Measurements from ENCODE around the gene KCNJ4.

Gene KCNJ4

GRCh38 chr22:38465673-38466490 lies 10.9 kb upstream of the KCNJ4 start:
- Histone ChIP-seq H3K9ac (ENCODE audit: low read depth, low read length) (no peak overlapping the region), H3K4me1 (ENCODE audit: insufficient read depth, low read length) (peaks cover 14% of the 10 kb centered on the region), H3K36me3 (ENCODE audit: insufficient read depth, low read length) (no peaks in the 10 kb centered on the region), H3K9me3 (ENCODE audit: control insufficient read depth, insufficient read depth, low read length) (no peaks in the 10 kb centered on the region)

DNA sequence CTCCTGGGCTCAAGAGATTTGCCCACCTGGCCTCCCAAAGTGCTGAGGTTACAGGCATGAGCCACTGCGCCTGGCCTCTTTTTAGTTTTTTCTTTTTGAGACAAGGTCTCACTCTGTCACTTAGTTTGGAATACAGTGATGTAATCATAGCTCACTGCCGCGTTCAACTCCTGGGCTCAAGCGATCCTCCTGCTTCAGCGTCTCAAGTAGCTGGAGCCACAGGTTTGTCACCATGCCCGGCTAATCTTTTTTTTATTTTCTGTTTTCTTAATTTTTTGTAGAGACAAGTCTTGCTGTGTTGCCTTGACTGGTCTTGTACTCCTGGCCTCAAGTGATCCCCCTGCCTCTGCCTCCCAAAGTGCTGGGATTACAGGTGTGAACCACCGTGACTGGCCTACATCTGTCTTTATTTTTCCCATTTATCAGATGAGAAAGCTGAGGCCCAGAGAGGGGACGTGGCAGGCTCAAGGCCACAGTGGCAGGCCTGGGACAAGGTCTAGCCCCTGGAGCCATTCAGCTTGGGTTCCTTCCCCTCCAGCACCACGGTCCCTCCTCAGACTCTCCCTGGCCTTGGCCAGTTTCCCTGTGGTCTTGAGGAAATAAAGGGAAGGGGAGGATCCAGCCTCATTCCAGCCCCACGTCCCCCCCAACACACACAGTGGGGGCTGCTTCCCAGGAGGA lies 10.1 kb upstream of the KCNJ4 start:
- Histone ChIP-seq H3K9me3 (ENCODE audit: control insufficient read depth, insufficient read depth, low read length) (no peaks in the 10 kb centered on the region), H3K9ac (ENCODE audit: low read depth, low read length) (no peak overlapping the region), H3K36me3 (ENCODE audit: insufficient read depth, low read length) (no peaks in the 10 kb centered on the region), H3K4me1 (ENCODE audit: insufficient read depth, low read length) (peaks cover 14% of the 10 kb centered on the region)

DNA sequence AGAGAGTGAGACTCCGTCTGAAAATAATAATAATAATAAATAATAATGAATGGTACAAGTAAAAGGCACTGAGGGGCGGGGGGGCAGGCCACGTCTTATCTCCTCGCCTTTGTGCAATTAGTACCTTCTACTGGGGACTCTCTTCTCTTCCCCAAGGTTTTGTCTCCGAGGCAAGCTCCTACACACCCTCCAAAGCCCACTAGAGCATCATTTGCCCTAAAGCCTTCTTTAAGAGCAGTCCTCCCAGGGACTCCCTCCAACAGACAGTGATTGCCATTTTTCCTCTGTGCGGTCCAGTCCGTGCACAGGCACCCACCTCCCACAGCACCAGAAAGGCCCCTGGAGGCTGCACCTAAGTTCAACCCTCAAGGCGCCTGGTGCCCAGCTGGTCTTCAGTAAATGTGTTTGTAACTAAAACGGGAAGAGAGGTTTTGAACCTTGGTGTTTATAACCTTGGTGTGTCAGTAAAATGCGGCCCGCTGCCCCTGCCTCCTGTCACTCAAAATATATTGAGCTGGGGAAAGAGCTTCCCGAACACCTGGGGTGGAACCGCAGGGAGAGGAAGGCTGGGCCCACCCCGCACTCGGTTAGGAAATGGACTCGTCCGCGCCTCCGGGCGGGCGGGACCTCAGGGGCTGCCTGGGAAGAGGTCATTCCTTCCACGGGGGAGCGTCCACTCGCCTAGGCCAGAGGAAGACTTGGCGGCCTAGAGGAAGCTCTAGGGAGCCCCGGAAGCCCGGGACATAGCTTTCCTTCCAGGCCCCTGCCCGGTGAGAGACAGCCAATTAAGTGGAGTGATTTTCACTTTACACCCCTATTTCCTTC lies 8.2 kb upstream of the KCNJ4 start:
- Histone ChIP-seq H3K4me1 (ENCODE audit: insufficient read depth, low read length) (peaks cover 12% of the 10 kb centered on the region), H3K9ac (ENCODE audit: low read depth, low read length) (peak overlapping the region; percentile 45; the same call in 1 of the 2 replicates), H3K36me3 (ENCODE audit: insufficient read depth, low read length) (no peaks in the 10 kb centered on the region), H3K9me3 (ENCODE audit: control insufficient read depth, insufficient read depth, low read length) (no peaks in the 10 kb centered on the region)

GRCh38 chr22:38461414-38462081 lies 6.5 kb upstream of the KCNJ4 start:
- Histone ChIP-seq H3K9me3 (ENCODE audit: control insufficient read depth, insufficient read depth, low read length) (no peaks in the 10 kb centered on the region), H3K4me1 (ENCODE audit: insufficient read depth, low read length) (peaks cover 12% of the 10 kb centered on the region), H3K9ac (ENCODE audit: low read depth, low read length) (peak overlapping the region; percentile 11; the same call in 1 of the 2 replicates), H3K36me3 (ENCODE audit: insufficient read depth, low read length) (no peaks in the 10 kb centered on the region)

- Histone ChIP-seq H3K9ac (ENCODE audit: low read depth, low read length) (peak overlapping the region; percentile 11; the same call in 1 of the 2 replicates), H3K4me1 (ENCODE audit: insufficient read depth, low read length) (peaks cover 12% of the 10 kb centered on the region), H3K9me3 (ENCODE audit: control insufficient read depth, insufficient read depth, low read length) (no peaks in the 10 kb centered on the region), H3K36me3 (ENCODE audit: insufficient read depth, low read length) (no peaks in the 10 kb centered on the region)
Observed at GRCh38 chr22:38461057-38461413, 6.0 kb upstream of the KCNJ4 start.

DNA sequence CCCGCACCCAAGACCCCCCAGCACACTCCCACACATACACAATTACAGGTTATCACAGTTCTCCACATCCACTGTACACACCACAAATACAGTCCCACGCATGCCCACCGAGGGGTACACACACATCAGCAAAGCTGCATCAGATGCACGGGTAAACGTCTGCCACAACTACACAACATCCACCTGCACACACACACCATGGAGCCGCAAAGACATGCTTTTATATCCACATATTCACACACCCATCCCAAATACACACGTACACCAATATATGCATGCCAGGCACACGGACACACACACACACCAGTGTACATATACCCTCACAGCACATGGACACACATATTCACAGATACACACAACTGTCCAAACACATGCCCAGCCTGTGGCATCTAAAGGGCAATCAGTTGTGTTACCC lies 5.4 kb upstream of the KCNJ4 start:
- Histone ChIP-seq H3K4me1 (ENCODE audit: insufficient read depth, low read length) (peaks cover 12% of the 10 kb centered on the region), H3K36me3 (ENCODE audit: insufficient read depth, low read length) (no peaks in the 10 kb centered on the region), H3K9ac (ENCODE audit: low read depth, low read length) (no peak overlapping the region), H3K9me3 (ENCODE audit: control insufficient read depth, insufficient read depth, low read length) (no peaks in the 10 kb centered on the region)

- Histone ChIP-seq H3K9ac (ENCODE audit: low read depth, low read length) (no peak overlapping the region), H3K4me1 (ENCODE audit: insufficient read depth, low read length) (peaks cover 4% of the 10 kb centered on the region; the same call in 1 of the 2 replicates), H3K36me3 (ENCODE audit: insufficient read depth, low read length) (no peaks in the 10 kb centered on the region), H3K9me3 (ENCODE audit: control insufficient read depth, insufficient read depth, low read length) (no peaks in the 10 kb centered on the region)
Observed at GRCh38 chr22:38456841-38457699, 2.1 kb upstream of the KCNJ4 start.

DNA sequence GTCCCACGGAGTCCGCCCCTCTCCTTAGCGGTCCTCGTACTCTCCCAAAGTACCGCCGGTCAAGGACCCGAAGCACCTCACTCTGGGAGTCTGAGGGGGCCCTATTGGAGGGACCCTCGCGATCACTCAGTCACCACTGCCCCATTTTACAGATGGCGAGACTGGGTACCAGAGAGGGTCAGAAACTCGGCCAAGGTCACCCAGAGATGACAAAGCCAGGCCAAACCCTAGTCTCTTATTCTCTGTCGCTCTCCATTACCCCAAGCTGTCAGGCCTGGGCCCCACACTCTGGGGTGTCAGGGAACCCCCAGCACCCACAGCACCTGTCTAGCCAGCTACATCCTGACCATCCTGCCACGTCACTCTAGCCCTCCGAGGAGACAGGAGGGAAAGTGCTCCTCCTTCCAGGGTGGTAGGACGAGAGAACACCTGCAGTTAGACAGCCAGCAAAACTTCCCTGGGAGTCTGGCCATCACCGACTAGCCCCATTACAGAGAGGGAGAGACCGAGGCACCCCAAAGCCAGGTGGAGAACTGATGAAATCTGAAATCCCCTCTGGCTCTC lies 1.4 kb upstream of the KCNJ4 start:
- Histone ChIP-seq H3K4me1 (ENCODE audit: insufficient read depth, low read length) (peaks cover 9% of the 10 kb centered on the region; the same call in 1 of the 2 replicates), H3K36me3 (ENCODE audit: insufficient read depth, low read length) (no peaks in the 10 kb centered on the region), H3K9me3 (ENCODE audit: control insufficient read depth, insufficient read depth, low read length) (no peaks in the 10 kb centered on the region), H3K9ac (ENCODE audit: low read depth, low read length) (peak overlapping the region; percentile 62; the same call in 1 of the 2 replicates)

- H3K9me3 ChIP-seq (ENCODE audit: control insufficient read depth, insufficient read depth, low read length): no peaks in the 10 kb centered on the region
- no peaks in the 10 kb centered on the region for H3K36me3 ChIP-seq (ENCODE audit: insufficient read depth, low read length)
- peak overlapping the region; percentile 62; the same call in 1 of the 2 replicates for H3K9ac ChIP-seq (ENCODE audit: low read depth, low read length)
- H3K4me1 ChIP-seq (ENCODE audit: insufficient read depth, low read length): peaks cover 15% of the 10 kb centered on the region
Observed at GRCh38 chr22:38455530-38456271, 702 bp upstream of the KCNJ4 start.

DNA sequence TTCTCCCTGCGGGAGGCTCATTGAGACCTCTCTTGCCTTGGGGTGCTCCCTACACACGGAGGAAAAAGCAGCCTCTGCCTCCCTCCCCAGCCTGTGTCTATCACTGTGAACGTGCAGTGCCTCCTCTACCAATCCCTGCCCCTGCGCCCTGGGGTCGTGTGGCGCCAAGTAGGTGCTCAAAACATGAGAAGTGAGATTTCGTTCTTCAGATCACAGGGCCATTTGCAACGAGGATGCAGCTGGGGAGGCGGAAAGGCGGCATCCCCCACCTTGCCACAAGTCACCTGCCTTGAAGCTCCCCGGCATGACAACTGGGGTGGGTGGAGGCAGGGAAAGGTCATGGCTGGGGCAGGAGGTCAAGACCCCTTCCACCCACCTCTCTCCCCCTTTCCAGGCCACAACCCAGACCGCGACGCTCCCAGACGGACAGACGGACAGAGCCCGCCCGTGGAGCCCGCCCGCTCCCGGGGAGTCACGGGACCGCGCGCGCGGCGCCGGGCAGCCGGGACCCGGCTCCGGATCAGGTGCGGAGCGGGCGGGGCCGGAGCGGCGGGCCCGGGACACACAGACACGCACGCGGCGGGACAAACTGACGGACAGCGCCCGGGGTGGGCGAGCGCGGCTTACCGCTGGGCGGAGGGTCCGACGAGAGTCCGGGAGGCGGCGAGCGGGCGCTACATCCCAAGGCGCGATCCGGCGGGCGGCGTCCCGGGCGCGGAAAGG lies 485 bp downstream of the KCNJ4 start:
- Histone ChIP-seq H3K4me1 (ENCODE audit: insufficient read depth, low read length) (peaks cover 21% of the 10 kb centered on the region), H3K9me3 (ENCODE audit: control insufficient read depth, insufficient read depth, low read length) (no peaks in the 10 kb centered on the region), H3K9ac (ENCODE audit: low read depth, low read length) (peak overlapping the region; percentile 56), H3K36me3 (ENCODE audit: insufficient read depth, low read length) (no peaks in the 10 kb centered on the region)

DNA sequence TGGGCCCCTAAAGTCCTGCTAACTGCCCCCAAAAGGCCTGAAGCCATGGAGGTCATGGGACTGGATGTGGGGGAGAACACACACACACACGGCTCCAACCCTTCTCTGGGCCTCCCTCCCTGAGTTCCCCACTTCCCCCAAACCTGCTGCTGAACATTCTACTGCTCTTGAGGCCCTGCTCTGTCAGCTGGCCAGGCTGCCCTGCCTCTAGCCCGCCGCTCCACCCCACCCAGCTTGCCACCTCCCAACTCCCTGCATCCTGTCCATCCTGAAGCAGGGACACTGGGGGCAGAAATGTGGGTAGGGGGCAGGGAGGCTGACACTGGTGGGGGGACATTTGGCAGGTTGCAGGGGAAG lies 1.0 kb downstream of the KCNJ4 start:
- no peaks in the 10 kb centered on the region for H3K9me3 ChIP-seq (ENCODE audit: control insufficient read depth, insufficient read depth, low read length)
- no peaks in the 10 kb centered on the region for H3K36me3 ChIP-seq (ENCODE audit: insufficient read depth, low read length)
- H3K9ac ChIP-seq (ENCODE audit: low read depth, low read length): no peak overlapping the region; the same call in 1 of the 2 replicates
- H3K4me1 ChIP-seq (ENCODE audit: insufficient read depth, low read length): peaks cover 21% of the 10 kb centered on the region

GRCh38 chr22:38453066-38453672 lies 1.8 kb downstream of the KCNJ4 start:
- Histone ChIP-seq H3K9me3 (ENCODE audit: control insufficient read depth, insufficient read depth, low read length) (no peaks in the 10 kb centered on the region), H3K36me3 (ENCODE audit: insufficient read depth, low read length) (no peaks in the 10 kb centered on the region), H3K9ac (ENCODE audit: low read depth, low read length) (no peak overlapping the region), H3K4me1 (ENCODE audit: insufficient read depth, low read length) (peaks cover 21% of the 10 kb centered on the region)

Data from ES-I3 (cell line).